Activated CD4-positive, alpha-beta T cell treated with anti-CD3 and anti-CD28 coated beads, Interleukin-2, amount 10 ng/mL, durations not matched to agents 7 days and 5 days (primary cell): ENCODE results near the gene TCP11L1. TPM values are rescaled to one million over a fixed set of nuclear protein-coding genes. Genes with fewer than 3 reads are reported as not detected.

Experiments used
- CTCF ChIA-PET: fragments of 350-600 bp; sonication (Branson Sonifier 250); formaldehyde crosslinking; loops from one replicate; lab custom pipeline; 2021; ENCODE audit warnings: antibody characterized with exemption; lab: Charles Lee
- POLR2A ChIA-PET: fragments of 350-600 bp; sonication (Branson Sonifier 250); formaldehyde crosslinking; loops from one replicate; lab custom pipeline; 2021; ENCODE audit warnings: antibody characterized with exemption; lab: Charles Lee
- DNase-seq: peaks from one replicate; pipeline ENCODE4 v3.0.0-alpha.2; 2020
- H3K27ac Mint-ChIP-seq: one replicate; pipeline ENCODE4 v1.8.0; 2021; ENCODE audit warnings: mild to moderate bottlenecking, moderate library complexity, mixed read lengths
- H3K27me3 Mint-ChIP-seq: one replicate; pipeline ENCODE4 v1.8.0; 2021; ENCODE audit warnings: mixed read lengths
- H3K36me3 Mint-ChIP-seq: one replicate; pipeline ENCODE4 v1.8.0; 2021; ENCODE audit warnings: low read depth, mixed read lengths
- H3K4me1 Mint-ChIP-seq: one replicate; pipeline ENCODE4 v1.8.0; 2021; ENCODE audit warnings: mixed read lengths
- H3K4me3 Mint-ChIP-seq: one replicate; pipeline ENCODE4 v1.8.0; 2021; ENCODE audit warnings: mild to moderate bottlenecking, moderate library complexity, mixed read lengths
- H3K9me3 Mint-ChIP-seq: one replicate; pipeline ENCODE4 v1.8.0; 2021; ENCODE audit warnings: mixed read lengths
- total RNA-seq, 2 experiments: library from RNA; stranded (reverse); gene quantifications; one replicate each; pipeline ENCODE4 v1.2.3, GENCODE V29; 2021

TCP11L1 gene
- total RNA-seq, 2 experiments from 2014 or later: 13.8 to 14.7 TPM

GRCh38 chr11:33060271-33060670 lies 20.9 kb downstream of the TCP11L1 start:
- H3K27ac Mint-ChIP-seq: no peak overlapping the region
- peaks cover 44% of the 10 kb centered on the region for H3K36me3 Mint-ChIP-seq
- H3K9me3 Mint-ChIP-seq: no peaks in the 10 kb centered on the region
- no peak for DNase-seq
- ChIA-PET POLR2A (no interaction called here), CTCF (interaction anchor here (0.6 to 0.8 kb wide), 3 partner anchors 9 to 48 kb away, joined by 3 to 7 read pairs (median 4); no protein-coding TSS in a partner anchor)
- H3K4me1 Mint-ChIP-seq: peaks cover 44% of the 10 kb centered on the region
- H3K4me3 Mint-ChIP-seq: no peak overlapping the region
- H3K27me3 Mint-ChIP-seq: no peaks in the 10 kb centered on the region

GRCh38 chr11:33062137-33062536 lies 22.8 kb downstream of the TCP11L1 start:
- DNase-seq: no peak
- Mint-ChIP-seq H3K4me3 (no peak overlapping the region), H3K36me3 (peaks cover 41% of the 10 kb centered on the region), H3K9me3 (no peaks in the 10 kb centered on the region), H3K4me1 (peaks cover 46% of the 10 kb centered on the region), H3K27ac (no peak overlapping the region), H3K27me3 (no peaks in the 10 kb centered on the region)
- ChIA-PET CTCF (interaction anchor here (0.5 to 1.6 kb wide), 4 partner anchors 12 to 280 kb away, joined by 3 read pairs; no protein-coding TSS in a partner anchor), POLR2A (no interaction called here)

DNA sequence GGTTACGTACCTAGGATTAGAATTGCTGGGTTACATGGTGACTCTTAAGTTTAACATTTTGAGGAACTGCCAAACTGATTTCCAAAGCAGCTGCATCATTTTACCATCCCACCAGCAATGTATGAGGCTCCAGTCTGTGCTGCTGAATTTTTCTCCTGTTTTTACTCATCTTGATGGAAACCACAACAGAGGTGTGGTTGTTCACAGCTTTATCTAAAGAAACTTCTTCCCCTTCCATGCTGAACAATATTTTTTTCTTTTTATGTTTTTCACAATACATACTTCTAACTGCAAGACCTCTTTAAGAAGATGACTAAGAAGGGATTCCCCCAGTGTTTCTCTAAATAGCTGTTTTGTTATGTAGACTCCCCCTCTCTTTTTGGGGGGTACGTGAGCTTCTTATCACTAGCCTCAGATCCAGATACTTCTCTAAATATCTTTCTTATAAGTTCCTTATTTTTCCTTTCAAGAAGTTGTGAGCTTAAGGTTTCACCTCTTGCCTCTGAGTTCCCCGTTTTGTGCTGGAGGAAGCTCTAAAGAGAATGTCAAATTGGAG lies 24.0 kb downstream of the TCP11L1 start:
- H3K9me3 Mint-ChIP-seq: no peaks in the 10 kb centered on the region
- H3K27me3 Mint-ChIP-seq: no peaks in the 10 kb centered on the region
- ChIA-PET POLR2A (no interaction called here), CTCF (interaction anchor here (0.7 to 4.2 kb wide), 7 partner anchors 8 to 176 kb away, joined by 3 to 24 read pairs (median 3); partner anchors contain the start of gene CSTF3)
- H3K4me1 Mint-ChIP-seq: peaks cover 46% of the 10 kb centered on the region
- H3K27ac Mint-ChIP-seq: peak overlapping the region; percentile 27
- peak; percentile 12 for DNase-seq
- peaks cover 35% of the 10 kb centered on the region for H3K36me3 Mint-ChIP-seq
- H3K4me3 Mint-ChIP-seq: no peak overlapping the region

DNA sequence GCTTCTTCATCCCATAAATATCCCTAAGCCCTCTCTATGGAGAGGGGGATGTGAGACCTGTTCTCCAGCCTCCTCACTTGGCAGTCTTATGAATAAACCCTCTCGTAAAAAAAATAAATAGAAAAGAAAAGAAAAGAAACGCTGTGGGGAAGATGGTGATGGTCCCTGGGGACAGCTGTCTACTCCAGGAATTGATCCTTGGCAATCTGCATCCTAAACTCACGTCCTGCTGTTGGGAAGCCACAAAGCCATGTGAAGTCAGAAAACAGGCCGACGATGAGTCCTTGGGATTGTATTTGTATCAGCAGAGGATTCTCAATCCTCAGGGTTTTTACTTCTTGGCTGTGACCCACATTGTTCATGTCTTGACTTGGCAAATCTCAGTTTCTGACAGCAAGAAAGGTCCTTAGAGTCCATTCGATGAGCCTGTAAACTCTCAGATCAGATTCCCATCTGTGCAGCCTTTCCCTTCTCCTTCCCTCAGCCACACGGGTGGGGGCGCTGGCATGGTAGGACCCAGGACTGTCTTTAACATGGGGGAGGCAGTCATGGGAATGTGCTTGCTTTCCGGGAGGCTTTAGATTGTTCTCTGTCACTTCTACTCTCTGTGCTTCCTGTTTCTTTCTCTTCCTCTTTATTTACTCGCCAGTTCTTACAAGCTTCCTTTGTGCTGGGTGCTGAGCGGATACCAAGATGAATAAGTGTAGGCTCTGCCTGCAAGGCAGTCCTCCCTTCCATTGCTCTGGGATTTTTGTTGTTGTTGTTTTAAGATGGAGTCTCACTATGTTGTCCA lies 24.9 kb downstream of the TCP11L1 start:
- H3K27me3 Mint-ChIP-seq: no peaks in the 10 kb centered on the region
- no peak overlapping the region for H3K4me3 Mint-ChIP-seq
- DNase-seq: no peak
- peaks cover 42% of the 10 kb centered on the region for H3K4me1 Mint-ChIP-seq
- ChIA-PET CTCF (interaction anchor here (1.0 to 4.2 kb wide), 11 partner anchors 8 to 177 kb away, joined by 3 to 24 read pairs (median 4); partner anchors contain the start of genes CSTF3 and TCP11L1), POLR2A (interaction anchor here (0.7 kb wide), 1 partner anchor 29 kb away, joined by 3 read pairs; no protein-coding TSS in a partner anchor)
- peaks cover 34% of the 10 kb centered on the region for H3K36me3 Mint-ChIP-seq
- H3K9me3 Mint-ChIP-seq: no peaks in the 10 kb centered on the region
- no peak overlapping the region for H3K27ac Mint-ChIP-seq

- H3K4me3 Mint-ChIP-seq: no peak overlapping the region
- no peaks in the 10 kb centered on the region for H3K9me3 Mint-ChIP-seq
- no peak overlapping the region for H3K27ac Mint-ChIP-seq
- ChIA-PET CTCF (interaction anchor here (0.6 to 4.2 kb wide), 15 partner anchors 9 to 170 kb away, joined by 3 to 24 read pairs (median 4); partner anchors contain the start of gene TCP11L1), POLR2A (interaction anchor here (0.7 kb wide), 1 partner anchor 30 kb away, joined by 3 read pairs; no protein-coding TSS in a partner anchor)
- no peaks in the 10 kb centered on the region for H3K27me3 Mint-ChIP-seq
- peaks cover 40% of the 10 kb centered on the region for H3K4me1 Mint-ChIP-seq
- H3K36me3 Mint-ChIP-seq: peaks cover 28% of the 10 kb centered on the region
- no peak for DNase-seq
Measured at GRCh38 chr11:33064866-33065265, 25.5 kb downstream of the TCP11L1 start.

DNA sequence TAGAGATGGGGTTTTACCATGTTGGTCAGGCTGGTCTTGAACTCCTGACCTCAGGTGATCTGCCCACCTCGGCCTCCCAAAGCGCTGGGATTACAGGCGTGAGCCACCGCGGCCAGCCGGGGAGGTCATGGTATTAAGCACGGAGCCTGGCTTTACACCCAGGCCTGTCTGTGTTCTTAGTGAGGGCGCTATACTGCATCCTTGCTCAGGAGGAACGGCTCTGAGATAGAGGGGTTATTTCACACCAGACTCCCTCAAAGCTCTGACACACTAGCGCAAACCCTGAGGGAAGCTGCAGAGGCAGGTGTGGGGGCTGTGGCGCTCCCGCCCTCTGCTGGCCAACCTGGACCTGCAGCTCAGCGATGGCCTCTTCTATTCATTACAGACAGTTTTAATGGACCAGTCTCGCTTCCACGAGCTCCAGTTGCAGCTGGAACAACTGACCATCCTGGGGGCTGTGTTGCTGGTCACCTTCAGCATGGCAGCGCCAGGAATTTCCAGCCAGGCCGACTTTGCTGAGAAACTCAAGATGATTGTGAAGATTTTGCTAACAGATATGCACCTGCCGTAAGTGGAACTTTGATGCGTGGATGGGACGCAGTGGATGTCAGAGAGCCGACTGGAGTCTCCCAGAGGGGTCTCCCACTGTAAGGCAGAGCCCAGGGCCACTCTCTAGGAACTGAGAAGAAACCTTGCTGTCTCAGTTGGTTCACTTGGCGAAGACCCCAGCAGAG lies 26.2 kb downstream of the TCP11L1 start:
- peak; percentile 76 for DNase-seq
- ChIA-PET CTCF (interaction anchor here (0.6 to 4.2 kb wide), 17 partner anchors 10 to 171 kb away, joined by 3 to 24 read pairs (median 4); partner anchors contain the start of gene TCP11L1), POLR2A (no interaction called here)
- Mint-ChIP-seq H3K9me3 (no peaks in the 10 kb centered on the region), H3K4me1 (peaks cover 36% of the 10 kb centered on the region), H3K4me3 (no peak overlapping the region), H3K36me3 (peaks cover 24% of the 10 kb centered on the region), H3K27me3 (no peaks in the 10 kb centered on the region), H3K27ac (no peak overlapping the region)

GRCh38 chr11:33067294-33067693 lies 27.9 kb downstream of the TCP11L1 start:
- CTCF ChIA-PET: no interaction called here
- Mint-ChIP-seq H3K27ac (no peak overlapping the region), H3K4me1 (peaks cover 32% of the 10 kb centered on the region), H3K9me3 (no peaks in the 10 kb centered on the region), H3K27me3 (no peaks in the 10 kb centered on the region), H3K36me3 (peaks cover 28% of the 10 kb centered on the region), H3K4me3 (no peak overlapping the region)
- POLR2A ChIA-PET: no interaction called here
- no peak for DNase-seq

GRCh38 chr11:33068611-33069340 lies 29.4 kb downstream of the TCP11L1 start:
- ChIA-PET CTCF (interaction anchor here (1.3 to 1.5 kb wide), 2 partner anchors 8 to 14 kb away, joined by 3 read pairs; no protein-coding TSS in a partner anchor), POLR2A (no interaction called here)
- H3K4me3 Mint-ChIP-seq: no peak overlapping the region
- no peaks in the 10 kb centered on the region for H3K9me3 Mint-ChIP-seq
- H3K36me3 Mint-ChIP-seq: peaks cover 26% of the 10 kb centered on the region
- H3K27me3 Mint-ChIP-seq: no peaks in the 10 kb centered on the region
- H3K27ac Mint-ChIP-seq: no peak overlapping the region
- no peak for DNase-seq
- H3K4me1 Mint-ChIP-seq: peaks cover 17% of the 10 kb centered on the region

GRCh38 chr11:33072465-33072864 lies 33.1 kb downstream of the TCP11L1 start:
- DNase-seq: no peak
- H3K4me3 Mint-ChIP-seq: no peak overlapping the region
- no peaks in the 10 kb centered on the region for H3K9me3 Mint-ChIP-seq
- H3K27ac Mint-ChIP-seq: no peak overlapping the region
- peaks cover 43% of the 10 kb centered on the region for H3K36me3 Mint-ChIP-seq
- H3K4me1 Mint-ChIP-seq: no peaks in the 10 kb centered on the region
- ChIA-PET POLR2A (no interaction called here), CTCF (interaction anchor here (1.3 kb wide), 1 partner anchor 9 kb away, joined by 3 read pairs; no protein-coding TSS in a partner anchor)
- no peaks in the 10 kb centered on the region for H3K27me3 Mint-ChIP-seq

- Mint-ChIP-seq H3K9me3 (no peaks in the 10 kb centered on the region), H3K4me1 (no peaks in the 10 kb centered on the region), H3K27ac (no peak overlapping the region), H3K27me3 (no peaks in the 10 kb centered on the region), H3K36me3 (peaks cover 30% of the 10 kb centered on the region), H3K4me3 (no peak overlapping the region)
- CTCF ChIA-PET: interaction anchor here (1.1 kb wide), 1 partner anchor 18 kb away, joined by 3 read pairs; no protein-coding TSS in a partner anchor
- POLR2A ChIA-PET: no interaction called here
- DNase-seq: no peak
Measured at GRCh38 chr11:33083918-33084317, 44.5 kb downstream of the TCP11L1 start.

DNA sequence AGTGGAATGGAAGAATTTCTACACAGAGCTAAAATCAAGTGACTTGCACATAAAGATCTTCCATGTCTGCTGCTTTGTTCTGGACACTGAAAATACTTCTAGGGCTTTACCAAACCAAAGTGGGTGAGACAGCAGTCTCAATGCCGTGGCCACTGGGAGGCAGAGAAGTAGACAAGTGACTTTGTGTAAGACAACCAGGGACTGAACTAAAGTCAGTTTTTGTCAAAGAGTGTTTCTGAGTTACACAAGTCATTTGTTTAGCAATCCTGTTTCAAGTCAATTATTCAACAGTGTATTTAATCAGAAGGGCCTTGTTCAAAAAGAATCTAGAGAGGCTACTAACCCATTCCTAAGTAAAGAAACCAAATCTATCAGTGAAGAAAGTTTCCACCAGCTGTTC lies 46.6 kb downstream of the TCP11L1 start:
- H3K36me3 Mint-ChIP-seq: peaks cover 40% of the 10 kb centered on the region
- CTCF ChIA-PET: no interaction called here
- no peak for DNase-seq
- POLR2A ChIA-PET: no interaction called here
- no peaks in the 10 kb centered on the region for H3K9me3 Mint-ChIP-seq
- H3K4me3 Mint-ChIP-seq: no peak overlapping the region
- H3K27ac Mint-ChIP-seq: no peak overlapping the region
- H3K27me3 Mint-ChIP-seq: no peaks in the 10 kb centered on the region
- H3K4me1 Mint-ChIP-seq: no peaks in the 10 kb centered on the region

- Mint-ChIP-seq H3K36me3 (peaks cover 34% of the 10 kb centered on the region), H3K27me3 (no peaks in the 10 kb centered on the region), H3K9me3 (no peaks in the 10 kb centered on the region), H3K27ac (no peak overlapping the region), H3K4me1 (no peaks in the 10 kb centered on the region), H3K4me3 (no peak overlapping the region)
- POLR2A ChIA-PET: no interaction called here
- DNase-seq: no peak
- CTCF ChIA-PET: interaction anchor here (0.6 kb wide), 1 partner anchor 177 kb away, joined by 5 read pairs; no protein-coding TSS in a partner anchor
Measured at GRCh38 chr11:33089776-33090175, 50.4 kb downstream of the TCP11L1 start.
